GM12872 (cell line): ENCODE measurements around the gene POFUT2.

ENCODE experiments used
- CTCF ChIP-seq: IDR thresholded peaks from 3 replicates; pipeline ENCODE4 v1.5.1; 2011; ENCODE audit warnings: low read depth, mild to moderate bottlenecking, low read length, moderate library complexity; ENCODE audit not compliant: insufficient read depth

Gene POFUT2

DNA sequence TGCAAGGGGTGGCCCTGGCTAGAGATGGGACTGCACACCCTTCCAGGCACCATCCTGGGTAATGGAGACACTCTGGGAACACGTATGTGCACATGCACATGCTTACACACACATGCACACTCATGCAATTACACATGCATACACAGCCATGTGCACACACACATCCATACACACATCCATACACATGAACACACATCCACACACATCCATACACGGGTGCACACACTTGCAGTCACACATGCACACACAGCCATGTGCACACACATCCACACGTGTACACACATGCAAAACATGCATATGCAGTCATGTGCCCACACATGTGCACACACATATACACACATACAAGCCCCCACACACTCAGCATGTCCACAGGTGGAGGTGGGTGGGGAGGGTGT, 22.3 kb upstream of the POFUT2 start:
- no peak for TF ChIP-seq CTCF

GRCh38 chr21:45309069-45309986, 21.6 kb upstream of the POFUT2 start:
- peak; percentile 73 for TF ChIP-seq CTCF

- TF ChIP-seq CTCF, result no peak
Observed at GRCh38 chr21:45308194-45309068, 20.7 kb upstream of the POFUT2 start.

- TF ChIP-seq CTCF, result no peak
Observed at GRCh38 chr21:45306832-45307571, 19.3 kb upstream of the POFUT2 start.

DNA sequence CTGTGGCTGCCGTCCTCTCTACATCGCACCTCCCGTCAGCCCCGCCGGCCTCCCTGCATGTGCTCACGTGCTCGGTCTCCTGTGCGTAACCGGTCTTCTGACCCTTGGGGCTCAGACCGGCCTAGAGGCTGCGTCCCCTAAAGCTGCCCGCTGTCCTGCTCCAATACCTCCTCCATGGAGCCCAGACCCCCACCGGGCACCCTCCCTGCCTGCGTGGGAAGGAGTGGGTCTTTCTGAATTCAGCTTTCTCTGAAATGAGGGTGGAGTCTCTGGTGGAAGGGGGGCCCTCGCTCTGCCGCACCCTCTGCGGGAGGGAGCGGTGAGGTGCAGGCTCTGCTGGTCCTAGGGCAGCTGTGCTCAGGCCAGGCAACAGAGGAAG, 18.7 kb upstream of the POFUT2 start:
- no peak for TF ChIP-seq CTCF

GRCh38 chr21:45305836-45306235, 18.1 kb upstream of the POFUT2 start:
- TF ChIP-seq CTCF, result no peak

DNA sequence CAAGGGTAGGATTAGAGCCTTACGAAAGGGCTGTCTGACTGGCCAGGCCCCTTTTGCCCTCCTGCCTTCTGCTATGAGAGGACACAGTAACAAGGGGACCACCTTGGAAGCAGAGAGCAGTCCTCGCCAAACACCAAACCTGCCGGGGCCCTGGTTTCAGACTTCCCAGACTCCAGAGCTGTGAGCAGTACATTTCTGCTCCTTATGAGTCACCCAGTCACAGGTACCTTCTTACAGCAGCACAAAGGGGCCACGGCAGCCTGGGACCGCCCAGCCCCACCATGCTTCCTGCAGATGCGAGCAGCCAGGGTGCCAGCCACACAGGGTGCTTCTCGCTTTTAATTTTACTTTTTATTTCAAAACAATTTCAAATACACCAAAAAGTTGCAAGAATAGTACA, 17.2 kb upstream of the POFUT2 start:
- no peak for TF ChIP-seq CTCF
